AG04449 (cell line): ENCODE results near the gene ZNF844.
A peak's percentile ranks its signal among the peaks of the same experiment; 100 is the strongest.

Source experiments
- CTCF ChIA-PET: fragments of 350-600 bp; formaldehyde crosslinking; extraction: SDS; loops from one replicate; lab custom pipeline; 2021; ENCODE audit warnings: antibody characterized with exemption; lab: Yijun Ruan, JAX
- POLR2A ChIA-PET: fragments of 400-600, 350-600 bp; formaldehyde crosslinking; extraction: SDS; loops from one replicate; lab custom pipeline; 2020; ENCODE audit warnings: antibody characterized with exemption, inconsistent platforms; lab: Yijun Ruan, JAX
- DNase-seq: peaks from one replicate; pipeline ENCODE4 v3.0.0-alpha.2; 2010; ENCODE audit warnings: low read depth, low spot score
- H3K4me3 ChIP-seq: 2 replicates; pipeline ENCODE4 v1.5.1; 2011; ENCODE audit warnings: low read depth, mild to moderate bottlenecking, control low read depth, low read length
- TF ChIP-seq, protein P1 (sequence below): IDR thresholded peaks from one replicate; pipeline ENCODE4 v1.5.1; 2011; ENCODE audit warnings: mild to moderate bottlenecking, moderate library complexity, low read length, control low read depth, inconsistent platforms; ENCODE audit not compliant: insufficient read depth; ENCODE audit errors: missing control alignments

ZNF844 gene

DNA sequence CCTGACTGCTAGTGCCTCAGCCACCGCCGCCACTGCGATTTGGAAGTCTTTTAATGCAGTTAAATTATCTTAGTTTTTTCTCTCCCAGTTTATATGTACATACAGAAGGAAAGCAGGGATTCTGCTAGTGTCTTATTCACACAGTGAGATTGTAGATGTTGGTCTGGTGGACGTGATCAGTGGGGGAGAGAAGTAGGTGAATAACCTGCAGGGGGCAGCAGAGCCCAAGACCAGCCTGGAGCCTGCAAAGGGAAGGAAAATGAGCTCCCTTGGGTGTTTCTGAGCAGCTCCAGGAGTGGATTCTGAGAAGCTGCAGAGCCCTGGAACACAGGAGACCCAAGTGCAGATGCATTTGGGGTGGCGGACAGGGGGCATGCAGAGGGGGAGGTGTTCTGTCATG is 26.3 kb downstream of the ZNF844 start:
- no peak for DNase-seq
- ChIA-PET CTCF (interaction anchor here (0.6 to 5.4 kb wide), 24 partner anchors 10 to 757 kb away, joined by 3 to 45 read pairs (median 4); partner anchors contain the start of genes ZNF20, ZNF625 and ZNF878), POLR2A (interaction anchor here (2.2 kb wide), 1 partner anchor 66 kb away, joined by 7 read pairs; the partner anchor contains the start of gene ZNF625)
- TF ChIP-seq, protein P1, sequence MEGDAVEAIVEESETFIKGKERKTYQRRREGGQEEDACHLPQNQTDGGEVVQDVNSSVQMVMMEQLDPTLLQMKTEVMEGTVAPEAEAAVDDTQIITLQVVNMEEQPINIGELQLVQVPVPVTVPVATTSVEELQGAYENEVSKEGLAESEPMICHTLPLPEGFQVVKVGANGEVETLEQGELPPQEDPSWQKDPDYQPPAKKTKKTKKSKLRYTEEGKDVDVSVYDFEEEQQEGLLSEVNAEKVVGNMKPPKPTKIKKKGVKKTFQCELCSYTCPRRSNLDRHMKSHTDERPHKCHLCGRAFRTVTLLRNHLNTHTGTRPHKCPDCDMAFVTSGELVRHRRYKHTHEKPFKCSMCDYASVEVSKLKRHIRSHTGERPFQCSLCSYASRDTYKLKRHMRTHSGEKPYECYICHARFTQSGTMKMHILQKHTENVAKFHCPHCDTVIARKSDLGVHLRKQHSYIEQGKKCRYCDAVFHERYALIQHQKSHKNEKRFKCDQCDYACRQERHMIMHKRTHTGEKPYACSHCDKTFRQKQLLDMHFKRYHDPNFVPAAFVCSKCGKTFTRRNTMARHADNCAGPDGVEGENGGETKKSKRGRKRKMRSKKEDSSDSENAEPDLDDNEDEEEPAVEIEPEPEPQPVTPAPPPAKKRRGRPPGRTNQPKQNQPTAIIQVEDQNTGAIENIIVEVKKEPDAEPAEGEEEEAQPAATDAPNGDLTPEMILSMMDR: peak; percentile 45
- H3K4me3 ChIP-seq: no peak overlapping the region

DNA sequence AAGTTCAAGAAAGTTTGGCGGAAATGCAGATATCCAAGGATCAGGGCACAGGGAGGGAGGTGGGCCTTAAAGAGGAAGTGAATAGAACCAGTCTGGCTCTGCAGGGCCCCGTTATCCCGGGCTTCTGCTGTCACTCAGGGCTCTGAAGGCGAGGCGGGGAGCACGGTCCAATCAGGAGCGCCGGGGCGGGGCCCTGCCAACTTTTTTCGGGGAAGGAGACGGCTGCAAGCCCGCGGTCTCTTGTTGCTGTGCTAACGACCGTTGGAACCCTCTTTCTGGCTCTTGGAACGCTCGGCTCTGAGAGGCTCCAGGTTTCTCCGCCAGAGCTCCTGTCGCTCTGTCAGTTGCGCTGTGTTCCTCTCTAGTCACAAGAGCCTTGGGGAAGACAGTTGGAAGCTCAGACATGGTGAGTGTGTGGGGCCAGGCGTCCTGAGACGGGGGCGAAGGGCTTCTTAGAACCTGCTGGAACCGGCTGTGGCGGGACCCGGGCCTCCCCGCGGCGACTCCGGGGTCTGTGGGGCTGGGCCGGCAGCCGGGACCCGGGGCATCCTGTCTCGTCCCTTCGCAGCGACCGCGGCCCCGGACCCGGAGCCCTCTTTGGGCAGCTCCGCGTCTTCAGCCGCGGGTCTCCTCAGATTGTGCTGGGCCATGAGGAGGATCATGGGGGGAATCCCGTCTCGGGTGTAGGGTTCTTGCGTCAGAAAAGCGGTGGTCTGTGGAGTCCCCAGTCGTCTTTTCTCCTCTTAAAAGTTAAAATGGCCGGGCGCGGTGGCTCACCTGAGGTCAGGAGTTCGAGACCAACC is 27.7 kb downstream of the ZNF844 start:
- POLR2A ChIA-PET: interaction anchor here (0.6 to 2.2 kb wide), 2 partner anchors 65 to 422 kb away, joined by 3 to 7 read pairs; partner anchors contain the start of gene ZNF625

DNA sequence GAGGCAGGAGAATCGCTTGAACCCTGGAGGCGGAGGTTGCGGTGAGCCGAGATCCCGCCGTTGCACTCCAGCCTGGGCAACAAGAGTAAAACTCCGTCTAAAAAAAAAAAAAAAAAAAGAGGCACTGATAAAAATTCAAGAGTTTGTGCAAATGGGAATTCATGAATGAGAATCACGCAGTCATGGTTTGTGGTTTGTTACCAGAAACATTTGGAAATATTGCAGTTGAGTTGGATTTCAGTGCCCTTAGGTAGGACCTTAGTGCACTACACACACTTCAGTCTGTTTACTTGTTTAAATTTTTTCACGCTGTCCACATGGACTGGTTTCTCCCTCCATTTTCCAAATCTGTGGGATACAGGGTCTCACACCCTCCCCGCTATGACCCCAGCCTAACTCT is 28.4 kb downstream of the ZNF844 start:
- ChIA-PET POLR2A (interaction anchor here (2.2 kb wide), 1 partner anchor 64 kb away, joined by 7 read pairs; the partner anchor contains the start of gene ZNF625), CTCF (interaction anchor here (1.0 to 5.4 kb wide), 2 partner anchors 31 to 47 kb away, joined by 4 to 45 read pairs; partner anchors contain the start of gene ZNF20)
- TF ChIP-seq, protein P1: no peak
- DNase-seq: no peak
- H3K4me3 ChIP-seq: peak overlapping the region; percentile 78

More for the DNA sequence above, 27.7 kb downstream of the ZNF844 start:
- TF ChIP-seq, protein P1: no peak
- peak overlapping the region; percentile 78 for H3K4me3 ChIP-seq
- CTCF ChIA-PET: interaction anchor here (1.1 to 5.4 kb wide), 7 partner anchors 10 to 756 kb away, joined by 3 to 45 read pairs (median 8); partner anchors contain the start of gene ZNF20
- DNase-seq: peak; percentile 37

DNA sequence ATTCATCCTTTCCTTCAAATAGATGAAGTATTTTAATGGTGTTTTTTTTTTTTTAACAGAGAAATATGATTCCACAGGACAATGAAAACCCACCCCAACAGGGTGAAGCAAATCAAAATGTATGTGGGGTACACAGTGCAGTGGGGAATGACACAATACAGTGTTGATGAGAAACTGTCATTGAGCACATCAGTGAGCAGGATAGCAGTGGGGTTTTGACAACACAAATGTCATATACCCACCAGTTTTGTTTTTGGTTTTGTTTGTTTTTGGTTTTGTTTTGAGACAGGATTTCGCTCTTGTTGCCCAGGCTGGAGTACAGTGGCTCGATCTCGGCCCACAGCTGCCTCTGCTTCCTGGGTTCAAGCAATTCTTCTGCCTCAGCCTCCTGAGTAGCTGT is 29.2 kb downstream of the ZNF844 start:
- TF ChIP-seq, protein P1: no peak
- ChIA-PET POLR2A (no interaction called here), CTCF (interaction anchor here (1.0 kb wide), 1 partner anchor 32 kb away, joined by 4 read pairs; no protein-coding TSS in a partner anchor)
- no peak for DNase-seq
- no peak overlapping the region for H3K4me3 ChIP-seq

DNA sequence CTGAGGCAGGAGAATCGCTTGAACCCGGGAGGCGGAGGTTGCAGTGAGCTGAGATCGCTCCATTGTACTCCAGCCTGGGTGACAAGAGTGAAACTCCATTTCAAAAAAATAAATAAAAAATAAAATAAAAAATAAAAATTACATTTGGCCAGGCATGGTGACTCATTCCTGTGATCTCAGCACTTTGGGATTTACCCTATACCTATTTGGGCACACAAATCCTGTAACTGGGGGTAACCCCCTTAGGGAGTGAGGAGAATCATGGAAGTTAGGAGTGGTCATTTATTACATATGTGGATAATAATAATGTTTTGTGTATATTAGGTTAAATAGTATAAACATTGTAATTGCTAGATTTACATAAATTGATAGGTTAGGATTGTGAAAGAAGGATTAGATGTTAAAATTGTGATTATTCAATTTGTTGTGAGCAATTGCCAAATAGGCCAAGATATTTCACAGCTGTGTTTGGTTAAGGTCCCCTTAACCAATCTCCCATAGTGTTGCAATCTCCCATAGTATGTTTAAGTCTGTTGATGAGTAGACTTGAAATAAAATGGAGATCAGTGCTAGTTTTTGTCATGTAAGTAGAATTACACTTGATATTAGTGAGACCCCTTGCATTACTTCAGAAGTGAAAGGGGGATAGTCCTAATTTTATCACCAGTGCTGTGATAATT is 30.7 kb downstream of the ZNF844 start:
- CTCF ChIA-PET: interaction anchor here (0.9 kb wide), 1 partner anchor 753 kb away, joined by 3 read pairs; no protein-coding TSS in a partner anchor

More for the DNA sequence above, 30.7 kb downstream of the ZNF844 start:
- DNase-seq: no peak
- TF ChIP-seq, protein P1: no peak
- POLR2A ChIA-PET: no interaction called here
- no peak overlapping the region for H3K4me3 ChIP-seq
